GM18861 (cell line): Measurements from ENCODE around the gene VTA1.

Source experiments
- ATAC-seq: cut with Tn5 transposase; IDR thresholded peaks from one replicate; pipeline ENCODE4 v1.9.1; 2021; ENCODE audit not compliant: unreplicated experiment

VTA1 gene

GRCh38 chr6:142262231-142262630, 115.2 kb downstream of the VTA1 start:
- no peak for ATAC-seq

- no peak for ATAC-seq
These were observed 118.4 kb downstream of the VTA1 start for GRCh38 chr6:142265476-142265875.

GRCh38 chr6:142266060-142266459, 119.0 kb downstream of the VTA1 start:
- ATAC-seq = no peak

GRCh38 chr6:142271476-142271875, 124.4 kb downstream of the VTA1 start:
- ATAC-seq = no peak
